Measurements from ENCODE around the gene NPTX2. TPM values are rescaled to one million over a fixed set of nuclear protein-coding genes. Genes with fewer than 3 reads are reported as not detected.

NPTX2 gene
- polyA plus RNA-seq, 1 donor from 2014 or later: 0.98 TPM

- no peaks in the 10 kb centered on the region for H4K20me1 ChIP-seq (ENCODE audit: insufficient read depth)
- no peaks in the 10 kb centered on the region for H3K9me3 ChIP-seq (ENCODE audit: low read length)
- no peak overlapping the region for H3K4me2 ChIP-seq (ENCODE audit: low read length)
- no peak overlapping the region for H3K27ac ChIP-seq (ENCODE audit: low read length)
- no peaks in the 10 kb centered on the region for H3K79me2 ChIP-seq (replicated peaks; ENCODE audit: insufficient read depth, low read length)
- no peaks in the 10 kb centered on the region for H3F3A ChIP-seq (ENCODE audit: insufficient read depth, low read length, poor library complexity, severe bottlenecking)
- no peak overlapping the region for H2AFZ ChIP-seq (ENCODE audit: low read depth, low read length)
- no peaks in the 10 kb centered on the region for H3K9me2 ChIP-seq (ENCODE audit: insufficient read depth, low read length)
- TF ChIP-seq SMC3 (conservative IDR thresholded peaks at IDR 0.05; ENCODE audit: poor library complexity): no peak
- TF ChIP-seq EP300 (conservative IDR thresholded peaks at IDR 0.05; ENCODE audit: poor library complexity, severe bottlenecking): no peak
- no peak for TF ChIP-seq RAD21 (conservative IDR thresholded peaks at IDR 0.05)
- TF ChIP-seq EZH2 (IDR thresholded peaks at IDR 0.05; ENCODE audit: borderline replicate concordance, insufficient read depth, low read length, poor library complexity, severe bottlenecking): no peak
- TF ChIP-seq TAF1 (IDR thresholded peaks at IDR 0.05; ENCODE audit: low read depth): no peak
- no peak for TF ChIP-seq REST (IDR thresholded peaks at IDR 0.05; ENCODE audit: borderline replicate concordance)
- no peak for TF ChIP-seq CTCF (IDR thresholded peaks at IDR 0.05; ENCODE audit: poor library complexity, severe bottlenecking)
- no peak for TF ChIP-seq POLR2AphosphoS5 (IDR thresholded peaks at IDR 0.05)
- no peak for TF ChIP-seq MXI1 (conservative IDR thresholded peaks at IDR 0.05; ENCODE audit: poor library complexity, severe bottlenecking)
- no peak overlapping the region for H3K4me3 ChIP-seq (ENCODE audit: low read length)
- no peaks in the 10 kb centered on the region for H3K27me3 ChIP-seq (ENCODE audit: insufficient read depth, low read depth, low read length)
- no peak overlapping the region for H3K9ac ChIP-seq (ENCODE audit: low read length)
- no peaks in the 10 kb centered on the region for H3K36me3 ChIP-seq (ENCODE audit: insufficient read depth, low read length)
Measured at GRCh38 chr7:98655611-98656010, 38.5 kb downstream of the NPTX2 start.

- no peaks in the 10 kb centered on the region for H3K79me2 ChIP-seq (replicated peaks; ENCODE audit: insufficient read depth, low read length)
- H3K27me3 ChIP-seq (ENCODE audit: insufficient read depth, low read depth, low read length): no peaks in the 10 kb centered on the region
- TF ChIP-seq EP300 (conservative IDR thresholded peaks at IDR 0.05; ENCODE audit: poor library complexity, severe bottlenecking) (no peak), MXI1 (conservative IDR thresholded peaks at IDR 0.05; ENCODE audit: poor library complexity, severe bottlenecking) (no peak), TAF1 (IDR thresholded peaks at IDR 0.05; ENCODE audit: low read depth) (no peak), CTCF (IDR thresholded peaks at IDR 0.05; ENCODE audit: poor library complexity, severe bottlenecking) (no peak), SMC3 (conservative IDR thresholded peaks at IDR 0.05; ENCODE audit: poor library complexity) (no peak), POLR2AphosphoS5 (IDR thresholded peaks at IDR 0.05) (no peak), REST (IDR thresholded peaks at IDR 0.05; ENCODE audit: borderline replicate concordance) (no peak), EZH2 (IDR thresholded peaks at IDR 0.05; ENCODE audit: borderline replicate concordance, insufficient read depth, low read length, poor library complexity, severe bottlenecking) (no peak), RAD21 (conservative IDR thresholded peaks at IDR 0.05) (no peak)
- no peaks in the 10 kb centered on the region for H3K36me3 ChIP-seq (ENCODE audit: insufficient read depth, low read length)
- no peaks in the 10 kb centered on the region for H4K20me1 ChIP-seq (ENCODE audit: insufficient read depth)
- H2AFZ ChIP-seq (ENCODE audit: low read depth, low read length): no peak overlapping the region
- no peak overlapping the region for H3K27ac ChIP-seq (ENCODE audit: low read length)
- H3K4me2 ChIP-seq (ENCODE audit: low read length): no peak overlapping the region
- H3K9me2 ChIP-seq (ENCODE audit: insufficient read depth, low read length): no peaks in the 10 kb centered on the region
- no peak overlapping the region for H3K4me3 ChIP-seq (ENCODE audit: low read length)
- H3K9ac ChIP-seq (ENCODE audit: low read length): no peak overlapping the region
- H3K9me3 ChIP-seq (ENCODE audit: low read length): no peaks in the 10 kb centered on the region
- H3F3A ChIP-seq (ENCODE audit: insufficient read depth, low read length, poor library complexity, severe bottlenecking): no peaks in the 10 kb centered on the region
Measured at GRCh38 chr7:98656899-98657298, 39.8 kb downstream of the NPTX2 start.
